Tibial artery (tissue), 4 donors: ENCODE data around the gene PCDH9.

Experiments used
- DNase-seq, 2 donors: peaks; one replicate each; pipeline ENCODE4 v3.0.0-alpha.2; 2019
- H3K27ac ChIP-seq, 2 donors: fragments of 200-600 bp; sonication (generic) in 1 of 2; 1 replicate in 1 of 2; 2 replicates in 1 of 2; pipeline ENCODE4 v1.5.1; 2018 to 2019; ENCODE audit warnings: mild to moderate bottlenecking in 1 of 2
- H3K27me3 ChIP-seq, 2 donors: fragments of 200-600 bp; sonication (generic) in 1 of 2; one replicate each; pipeline versions ENCODE4 v1.5.1 to v1.6.0; 2016 to 2019
- H3K36me3 ChIP-seq, 3 donors: fragments of 200-600 bp; sonication (generic) in 2 of 3; one replicate each; pipeline ENCODE4 v1.5.1; 2016 to 2019; ENCODE audit warnings: mild to moderate bottlenecking in 2 of 3
- H3K4me1 ChIP-seq, 4 donors: fragments of 200-600 bp; sonication (generic) in 2 of 4; 1 replicate in 3 of 4; 2 replicates in 1 of 4; pipeline ENCODE4 v1.5.1; 2016 to 2019
- H3K4me3 ChIP-seq, 2 donors: fragments of 200-600 bp; sonication (generic) in 1 of 2; 1 replicate in 1 of 2; 2 replicates in 1 of 2; pipeline ENCODE4 v1.5.1; 2018 to 2019; ENCODE audit warnings: mild to moderate bottlenecking in 2 of 2
- H3K9me3 ChIP-seq, 3 donors: fragments of 200-600 bp; sonication (generic) in 1 of 3; one replicate each; pipeline ENCODE4 v1.5.1; 2016 to 2019
- intact Hi-C: fragments of 100-400 bp; cut with DNase I; formaldehyde crosslinking; loops from one replicate; pipeline ENCODE4 v1.15.0; 2023; ENCODE audit warnings: low total_unique reads
- TF ChIP-seq, protein P1 (sequence below), 2 experiments: fragments of 200-600 bp in 1 of 2; fragments of 450-650 bp in 1 of 2; IDR thresholded peaks; one replicate each; pipeline ENCODE4 v1.5.1; 2017 to 2019; ENCODE audit warnings: antibody characterized with exemption in 2 of 2, mild to moderate bottlenecking in 1 of 2, moderate library complexity in 1 of 2

The PCDH9 gene

DNA sequence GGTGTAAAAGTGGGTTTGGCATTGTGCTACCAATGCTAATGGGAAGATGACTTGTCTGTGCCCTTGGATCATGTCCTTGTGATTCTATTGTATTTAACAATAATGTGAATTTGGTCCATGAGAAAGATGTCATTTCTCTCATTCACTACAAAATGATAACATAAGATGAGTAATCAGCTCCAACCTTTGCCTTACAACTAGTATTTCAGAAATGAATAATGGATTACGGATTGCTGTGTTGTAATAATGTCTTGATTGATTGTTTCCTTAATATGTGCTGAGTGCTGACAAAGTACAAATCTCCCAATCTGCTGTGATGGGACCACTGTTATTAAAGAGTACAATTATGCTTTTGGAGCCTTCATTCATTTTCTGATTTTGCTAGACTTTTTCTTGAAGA lies 375.0 kb downstream of the PCDH9 start:
- H3K36me3 ChIP-seq, result no peaks in the 10 kb centered on the region
- TF ChIP-seq, protein P1, sequence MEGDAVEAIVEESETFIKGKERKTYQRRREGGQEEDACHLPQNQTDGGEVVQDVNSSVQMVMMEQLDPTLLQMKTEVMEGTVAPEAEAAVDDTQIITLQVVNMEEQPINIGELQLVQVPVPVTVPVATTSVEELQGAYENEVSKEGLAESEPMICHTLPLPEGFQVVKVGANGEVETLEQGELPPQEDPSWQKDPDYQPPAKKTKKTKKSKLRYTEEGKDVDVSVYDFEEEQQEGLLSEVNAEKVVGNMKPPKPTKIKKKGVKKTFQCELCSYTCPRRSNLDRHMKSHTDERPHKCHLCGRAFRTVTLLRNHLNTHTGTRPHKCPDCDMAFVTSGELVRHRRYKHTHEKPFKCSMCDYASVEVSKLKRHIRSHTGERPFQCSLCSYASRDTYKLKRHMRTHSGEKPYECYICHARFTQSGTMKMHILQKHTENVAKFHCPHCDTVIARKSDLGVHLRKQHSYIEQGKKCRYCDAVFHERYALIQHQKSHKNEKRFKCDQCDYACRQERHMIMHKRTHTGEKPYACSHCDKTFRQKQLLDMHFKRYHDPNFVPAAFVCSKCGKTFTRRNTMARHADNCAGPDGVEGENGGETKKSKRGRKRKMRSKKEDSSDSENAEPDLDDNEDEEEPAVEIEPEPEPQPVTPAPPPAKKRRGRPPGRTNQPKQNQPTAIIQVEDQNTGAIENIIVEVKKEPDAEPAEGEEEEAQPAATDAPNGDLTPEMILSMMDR (IDR thresholded peaks at IDR 0.05), result no peak
- H3K27me3 ChIP-seq, result no peaks in the 10 kb centered on the region
- no peaks in the 10 kb centered on the region for H3K4me1 ChIP-seq
- intact Hi-C loops, result no loop called here
- DNase-seq, result no peak
- H3K27ac ChIP-seq, result no peak overlapping the region
- H3K9me3 ChIP-seq, result no peaks in the 10 kb centered on the region
- no peak overlapping the region for H3K4me3 ChIP-seq

- Histone ChIP-seq H3K27me3 (no peaks in the 10 kb centered on the region), H3K27ac (no peak overlapping the region), H3K4me3 (no peak overlapping the region), H3K9me3 (no peaks in the 10 kb centered on the region), H3K36me3 (no peaks in the 10 kb centered on the region), H3K4me1 (no peaks in the 10 kb centered on the region)
- no peak for DNase-seq
- TF ChIP-seq, protein P1 (IDR thresholded peaks at IDR 0.05), result no peak
- intact Hi-C loops, result no loop called here
Measured at GRCh38 chr13:66853564-66853963, 376.6 kb downstream of the PCDH9 start.

- H3K9me3 ChIP-seq, result no peaks in the 10 kb centered on the region
- no peak for DNase-seq
- no peaks in the 10 kb centered on the region for H3K36me3 ChIP-seq
- H3K4me1 ChIP-seq, result no peaks in the 10 kb centered on the region
- no peak overlapping the region for H3K27ac ChIP-seq
- H3K4me3 ChIP-seq, result no peak overlapping the region
- TF ChIP-seq, protein P1 (IDR thresholded peaks at IDR 0.05), result no peak
- H3K27me3 ChIP-seq, result no peaks in the 10 kb centered on the region
- intact Hi-C loops, result no loop called here
Measured at GRCh38 chr13:66849706-66850105, 380.4 kb downstream of the PCDH9 start.

DNA sequence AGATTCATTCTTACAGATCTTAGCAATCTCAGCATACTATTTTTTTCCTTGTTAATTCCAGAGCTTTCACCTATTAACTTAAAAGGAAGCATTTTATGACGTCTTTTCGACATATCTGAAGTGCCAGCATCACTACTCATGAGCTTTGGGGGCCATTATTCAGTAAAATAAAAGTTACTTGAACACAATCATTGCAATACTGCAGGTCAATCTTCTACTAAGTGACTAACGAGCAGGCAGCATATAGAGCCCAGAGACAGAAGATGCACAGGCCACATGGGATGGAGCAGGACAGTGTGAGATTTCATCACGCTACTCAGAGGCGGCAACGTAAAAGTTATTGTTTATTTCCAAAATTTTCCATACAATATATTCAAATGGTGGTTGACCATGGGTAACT lies 382.6 kb downstream of the PCDH9 start:
- DNase-seq, result no peak
- TF ChIP-seq, protein P1 (IDR thresholded peaks at IDR 0.05), result no peak
- Histone ChIP-seq H3K36me3 (no peaks in the 10 kb centered on the region), H3K27ac (no peak overlapping the region), H3K9me3 (no peaks in the 10 kb centered on the region), H3K4me1 (no peaks in the 10 kb centered on the region), H3K4me3 (no peak overlapping the region), H3K27me3 (no peaks in the 10 kb centered on the region)
- intact Hi-C loops, result no loop called here

- Histone ChIP-seq H3K9me3 (no peaks in the 10 kb centered on the region), H3K4me3 (no peak overlapping the region), H3K4me1 (no peaks in the 10 kb centered on the region), H3K36me3 (no peaks in the 10 kb centered on the region), H3K27me3 (no peaks in the 10 kb centered on the region), H3K27ac (no peak overlapping the region)
- intact Hi-C loops, result no loop called here
- no peak for DNase-seq
- TF ChIP-seq, protein P1 (IDR thresholded peaks at IDR 0.05), result no peak
Measured at GRCh38 chr13:66845393-66845792, 384.7 kb downstream of the PCDH9 start.

GRCh38 chr13:66844933-66845332 lies 385.2 kb downstream of the PCDH9 start:
- H3K4me3 ChIP-seq, result no peak overlapping the region
- H3K9me3 ChIP-seq, result no peaks in the 10 kb centered on the region
- no peaks in the 10 kb centered on the region for H3K36me3 ChIP-seq
- no peaks in the 10 kb centered on the region for H3K27me3 ChIP-seq
- no peak overlapping the region for H3K27ac ChIP-seq
- no peak for DNase-seq
- H3K4me1 ChIP-seq, result no peaks in the 10 kb centered on the region
- TF ChIP-seq, protein P1 (IDR thresholded peaks at IDR 0.05), result no peak
- intact Hi-C loops, result no loop called here
